HG02798 (cell line): Measurements from ENCODE around the gene TRANK1.

ENCODE experiments used
- ATAC-seq: cut with Tn5 transposase; IDR thresholded peaks from one replicate; pipeline ENCODE4 v1.9.1; 2021; ENCODE audit warnings: mild to moderate bottlenecking; ENCODE audit not compliant: unreplicated experiment, poor library complexity

TRANK1 gene

GRCh38 chr3:36813305-36813704 lies 131.5 kb downstream of the TRANK1 start:
- ATAC-seq = no peak

GRCh38 chr3:36812240-36812639 lies 132.6 kb downstream of the TRANK1 start:
- ATAC-seq = no peak

GRCh38 chr3:36811768-36812167 lies 133.1 kb downstream of the TRANK1 start:
- no peak for ATAC-seq

- ATAC-seq = no peak
Measured at GRCh38 chr3:36804295-36805055, 140.4 kb downstream of the TRANK1 start.

- no peak for ATAC-seq
Measured at GRCh38 chr3:36803091-36803791, 141.6 kb downstream of the TRANK1 start.

GRCh38 chr3:36800533-36801116 lies 144.2 kb downstream of the TRANK1 start:
- ATAC-seq = no peak

- ATAC-seq = no peak
Measured at GRCh38 chr3:36796881-36797280, 148.0 kb downstream of the TRANK1 start.

- no peak for ATAC-seq
Measured at GRCh38 chr3:36796161-36796560, 148.7 kb downstream of the TRANK1 start.

- no peak for ATAC-seq
Measured at GRCh38 chr3:36795622-36796021, 149.2 kb downstream of the TRANK1 start.

- ATAC-seq = peak; percentile 57
Measured at GRCh38 chr3:36792342-36792741, 152.5 kb downstream of the TRANK1 start.

- ATAC-seq = no peak
Measured at GRCh38 chr3:36790765-36791164, 154.1 kb downstream of the TRANK1 start.

- no peak for ATAC-seq
Measured at GRCh38 chr3:36786921-36787890, 157.6 kb downstream of the TRANK1 start.

GRCh38 chr3:36784138-36784635 lies 160.7 kb downstream of the TRANK1 start:
- no peak for ATAC-seq

GRCh38 chr3:36777424-36778218 lies 167.2 kb downstream of the TRANK1 start:
- ATAC-seq = peak; percentile 54
